PC-3 (cell line): ENCODE data around the gene HPF1. TPM values are rescaled to one million over a fixed set of nuclear protein-coding genes. Genes with fewer than 3 reads are reported as not detected.

Experiments used
- ATAC-seq: fragments of 200-7000 bp; cut with Tn5 transposase; 2 replicates; pipeline ENCODE4 v1.9.1; 2020; ENCODE audit warnings: mild to moderate bottlenecking, moderate library complexity
- BruUV-seq: library from RNA; stranded (reverse); fragments of 400-500 nt; replicated peaks from 2 replicates; lab custom pipeline; 2021; lab: Mats Ljungman, UMichigan
- CTCF ChIA-PET: fragments of 300-600 bp; sonication (Branson Sonifier 250); formaldehyde crosslinking; loops from one replicate; lab custom pipeline; 2022; ENCODE audit warnings: antibody characterized with exemption; lab: Charles Lee
- POLR2A ChIA-PET: fragments of 300-600 bp; sonication (Branson Sonifier 250); formaldehyde crosslinking; loops from one replicate; lab custom pipeline; 2022; ENCODE audit warnings: antibody characterized with exemption; ENCODE audit not compliant: unreplicated experiment; lab: Charles Lee
- DNase-seq: peaks from one replicate; pipeline ENCODE4 v3.0.0-alpha.2; 2015
- H2AFZ ChIP-seq: fragments of 300-600 bp; sonication (generic); 2 replicates; pipeline ENCODE4 v1.6.0; 2016; ENCODE audit warnings: antibody characterized with exemption, low read length
- H3F3A ChIP-seq: fragments of 300-600 bp; sonication (generic); one replicate; pipeline ENCODE4 v1.6.0; 2017; ENCODE audit warnings: antibody characterized with exemption, low read length, control low read depth, mild to moderate bottlenecking; ENCODE audit not compliant: unreplicated experiment
- H3K27ac ChIP-seq: fragments of 300-600 bp; sonication (generic); 2 replicates; pipeline ENCODE4 v1.5.1; 2016; ENCODE audit warnings: mild to moderate bottlenecking, low read length
- H3K27me3 ChIP-seq: fragments of 300-600 bp; sonication (generic); 2 replicates; pipeline ENCODE4 v1.6.1; 2016; ENCODE audit warnings: low read length, mixed read lengths
- H3K36me3 ChIP-seq: fragments of 300-600 bp; sonication (generic); 2 replicates; pipeline ENCODE4 v1.6.1; 2016; ENCODE audit warnings: low read depth, mixed run types, low read length, mixed read lengths
- H3K4me1 ChIP-seq: fragments of 300-600 bp; sonication (generic); 2 replicates; pipeline ENCODE4 v1.5.1; 2016; ENCODE audit warnings: low read length; ENCODE audit not compliant: insufficient read depth
- H3K4me2 ChIP-seq: fragments of 300-600 bp; sonication (generic); 2 replicates; pipeline ENCODE4 v1.6.0; 2016; ENCODE audit warnings: low read length
- H3K4me3 ChIP-seq: fragments of 300-600 bp; sonication (generic); 2 replicates; pipeline ENCODE4 v1.5.1; 2016; ENCODE audit warnings: mild to moderate bottlenecking, low read length, mixed read lengths
- H3K79me2 ChIP-seq: fragments of 300-600 bp; sonication (generic); 2 replicates; pipeline ENCODE4 v1.6.1; 2017; ENCODE audit warnings: low read length, mixed read lengths
- H3K9ac ChIP-seq: fragments of 300-600 bp; sonication (generic); 2 replicates; pipeline ENCODE4 v1.6.0; 2016; ENCODE audit warnings: mild to moderate bottlenecking, low read length
- H3K9me2 ChIP-seq: fragments of 300-600 bp; sonication (generic); replicated peaks from 2 replicates; pipeline ENCODE4 v1.6.1; 2016; ENCODE audit warnings: mixed run types, low read length, mixed read lengths
- H3K9me3 ChIP-seq: fragments of 300-600 bp; sonication (generic); 2 replicates; pipeline ENCODE4 v1.6.1; 2016; ENCODE audit warnings: low read length, mixed read lengths
- H4K20me1 ChIP-seq: fragments of 300-600 bp; sonication (generic); 2 replicates; pipeline ENCODE4 v1.6.1; 2016; ENCODE audit warnings: low read length, mixed read lengths
- CTCF ChIP-seq: fragments of 300-600 bp; sonication (generic); conservative IDR thresholded peaks from 2 replicates; pipeline ENCODE4 v1.5.1; 2017; ENCODE audit warnings: antibody characterized with exemption, low read depth, mild to moderate bottlenecking, low read length
- EZH2 ChIP-seq: fragments of 300-600 bp; sonication (generic); IDR thresholded peaks from one replicate; pipeline ENCODE4 v1.6.1; 2017; ENCODE audit warnings: antibody characterized with exemption, mild to moderate bottlenecking, low read length; ENCODE audit not compliant: unreplicated experiment
- EZH2phosphoT487 ChIP-seq: fragments of 300-600 bp; sonication (generic); IDR thresholded peaks from 2 replicates; pipeline ENCODE4 v1.6.1; 2018; ENCODE audit warnings: mild to moderate bottlenecking, antibody characterized with exemption, low read length, borderline replicate concordance
- intact Hi-C: fragments of 100-400 bp; cut with micrococcal nuclease; formaldehyde crosslinking; loops from 2 replicates; pipeline ENCODE4 v1.9.0; 2023
- total RNA-seq: library from RNA; depleted of rRNA; stranded (reverse); fragments of >200 nt; gene quantifications from 2 replicates; pipeline ENCODE4 v1.2.3, GENCODE V29; 2014

HPF1 gene
- total RNA-seq, 1 experiment from 2014 or later = 10.6 TPM

GRCh38 chr4:169761846-169762245, 4.1 kb upstream of the HPF1 start:
- no peak for ATAC-seq
- BruUV-seq = no TSS peak

GRCh38 chr4:169758401-169758962, 738 bp upstream of the HPF1 start:
- Histone ChIP-seq H3K36me3 (no peaks in the 10 kb centered on the region), H3K4me1 (peaks cover 9% of the 10 kb centered on the region; the same call in 1 of the 2 replicates), H3K9ac (no peak overlapping the region), H4K20me1 (no peaks in the 10 kb centered on the region), H3F3A (no peaks in the 10 kb centered on the region), H3K27ac (no peak overlapping the region), H2AFZ (peak overlapping the region; percentile 95), H3K9me3 (no peaks in the 10 kb centered on the region), H3K4me2 (peak overlapping the region; percentile 92), H3K79me2 (peaks cover 22% of the 10 kb centered on the region), H3K27me3 (no peaks in the 10 kb centered on the region), H3K9me2 (no peaks in the 10 kb centered on the region), H3K4me3 (peak overlapping the region; percentile 97; the same call in 1 of the 2 replicates)
- TF ChIP-seq EZH2 (no peak), CTCF (no peak), EZH2phosphoT487 (no peak)
- CTCF ChIA-PET = no interaction called here
- intact Hi-C loops = no loop called here
- DNase-seq = no peak
- BruUV-seq = no TSS peak
- ATAC-seq = no peak; the same call in 1 of the 2 replicates
- POLR2A ChIA-PET = no interaction called here

More at GRCh38 chr4:169761846-169762245, 4.1 kb upstream of the HPF1 start:
- no peak for DNase-seq
- Histone ChIP-seq H3K9me3 (no peaks in the 10 kb centered on the region), H3F3A (no peaks in the 10 kb centered on the region), H4K20me1 (no peaks in the 10 kb centered on the region), H3K4me3 (no peak overlapping the region), H3K4me1 (no peaks in the 10 kb centered on the region), H3K79me2 (peaks cover 3% of the 10 kb centered on the region), H3K9ac (no peak overlapping the region), H3K27me3 (no peaks in the 10 kb centered on the region), H3K4me2 (no peak overlapping the region), H2AFZ (no peak overlapping the region), H3K27ac (no peak overlapping the region), H3K9me2 (no peaks in the 10 kb centered on the region), H3K36me3 (no peaks in the 10 kb centered on the region)
- ChIA-PET CTCF (no interaction called here), POLR2A (no interaction called here)
- no peak for TF ChIP-seq EZH2
- TF ChIP-seq EZH2phosphoT487 = no peak
- TF ChIP-seq CTCF = no peak
- intact Hi-C loops = no loop called here

GRCh38 chr4:169756971-169757574, 671 bp downstream of the HPF1 start:
- TF ChIP-seq EZH2phosphoT487 (no peak), CTCF (no peak), EZH2 (no peak)
- Histone ChIP-seq H3K9me2 (no peaks in the 10 kb centered on the region), H3K9me3 (no peaks in the 10 kb centered on the region), H3K36me3 (no peaks in the 10 kb centered on the region), H3K4me2 (peak overlapping the region; percentile 92), H3K27ac (peak overlapping the region; percentile 4; the same call in 1 of the 2 replicates), H3K9ac (peak overlapping the region; percentile 83), H3F3A (no peaks in the 10 kb centered on the region), H3K27me3 (no peaks in the 10 kb centered on the region), H3K4me1 (peaks cover 9% of the 10 kb centered on the region; the same call in 1 of the 2 replicates), H2AFZ (peak overlapping the region; percentile 95), H3K79me2 (peaks cover 22% of the 10 kb centered on the region), H4K20me1 (no peaks in the 10 kb centered on the region), H3K4me3 (peak overlapping the region; percentile 97)
- intact Hi-C loops = loop anchor here (1.0 kb wide), 1 partner anchor 144 kb away; no protein-coding TSS in a partner anchor
- CTCF ChIA-PET = no interaction called here
- ATAC-seq (peak; percentile 12), DNase-seq (no peak)
- POLR2A ChIA-PET = interaction anchor here (0.6 kb wide), 1 partner anchor 164 kb away, joined by 3 read pairs; no protein-coding TSS in a partner anchor
- BruUV-seq = TSS peak; percentile 56
